ENCODE data around the gene ABLIM1.

Gene ABLIM1

DNA sequence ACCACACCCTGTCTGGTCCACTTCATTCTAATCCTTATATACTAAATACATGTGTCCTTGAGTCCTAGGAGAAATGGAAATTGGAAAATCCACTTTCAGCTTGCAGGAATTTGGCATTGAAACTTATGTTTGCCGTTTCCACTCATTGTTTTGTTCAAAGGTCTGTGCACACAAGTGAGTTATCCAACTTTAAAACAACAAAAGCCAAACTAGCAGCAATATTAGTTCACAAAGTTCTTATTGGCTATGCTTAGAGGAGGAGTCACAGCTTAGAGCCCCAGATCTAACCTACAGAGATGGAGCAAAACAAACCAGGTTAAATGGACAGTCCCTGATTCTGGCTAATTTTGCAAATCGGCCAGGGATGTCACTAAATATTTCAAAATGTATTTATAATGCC is 209.2 kb downstream of the ABLIM1 start:
- DNase-seq (ENCODE audit: low spot score) = no peak

DNA sequence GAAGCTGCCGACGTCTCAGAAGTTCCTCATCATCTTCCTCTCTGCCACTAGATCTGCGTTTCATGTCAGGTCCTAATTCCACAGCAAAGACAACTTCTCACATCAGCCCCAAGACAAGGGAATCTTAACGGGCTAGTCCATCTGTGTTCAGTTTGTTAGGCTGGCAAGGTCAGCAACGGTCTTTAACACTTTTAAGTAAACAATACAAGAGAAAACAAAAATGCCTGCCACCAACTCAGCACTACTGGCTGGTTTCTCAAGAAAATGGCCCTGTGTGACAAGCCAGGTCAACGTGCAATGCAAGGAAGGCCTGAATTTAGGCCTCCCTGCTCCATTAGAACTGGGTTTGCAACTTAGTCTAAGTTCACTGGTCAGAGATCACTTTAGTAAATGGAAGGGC is 212.7 kb downstream of the ABLIM1 start:
- no peak for DNase-seq (ENCODE audit: low spot score)

DNA sequence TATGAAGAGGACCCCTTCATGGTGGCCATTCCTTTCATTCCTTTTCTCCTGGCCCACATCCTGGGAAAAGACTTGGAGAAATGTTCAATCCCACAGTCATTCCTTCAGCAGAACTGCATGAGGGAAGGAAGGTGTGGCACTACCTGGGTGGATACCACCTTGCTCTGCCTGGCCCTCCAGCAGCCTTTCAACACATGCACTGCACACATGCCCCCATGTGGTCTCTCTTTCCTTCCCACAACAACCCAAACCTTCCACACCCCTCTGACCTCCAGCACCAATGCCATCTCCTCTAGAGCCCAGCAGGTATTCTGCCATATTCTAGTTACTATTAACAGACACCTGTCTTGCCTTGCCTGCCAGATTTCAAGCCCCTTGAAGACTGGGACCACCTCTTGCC is 213.3 kb downstream of the ABLIM1 start:
- DNase-seq (ENCODE audit: low spot score) = no peak

DNA sequence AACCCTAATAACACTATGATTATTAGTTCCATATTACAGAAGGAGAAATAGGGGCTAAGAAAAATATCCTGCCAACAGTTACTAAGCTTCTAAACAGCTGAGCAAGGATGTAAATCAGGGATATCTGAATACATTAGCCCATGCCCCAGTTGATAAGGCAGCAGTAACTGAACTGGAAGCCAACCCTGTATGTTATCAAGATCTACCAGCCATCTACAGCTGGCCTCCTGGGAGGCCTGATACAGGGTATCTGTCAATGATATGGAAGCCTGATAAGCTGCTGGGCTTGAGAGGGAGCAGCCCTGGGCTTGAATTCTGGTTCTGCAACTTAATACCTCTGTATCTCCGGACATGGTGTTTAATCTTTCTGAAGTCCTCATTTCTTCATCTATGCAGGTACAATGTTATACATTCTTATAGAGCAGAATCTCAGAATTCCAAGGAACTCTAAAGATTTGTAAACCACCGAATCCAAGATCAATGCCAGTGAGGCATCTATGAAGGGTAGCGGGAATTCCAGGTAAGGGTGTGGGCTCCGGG is 215.9 kb downstream of the ABLIM1 start:
- no peak for DNase-seq (ENCODE audit: low spot score)

DNA sequence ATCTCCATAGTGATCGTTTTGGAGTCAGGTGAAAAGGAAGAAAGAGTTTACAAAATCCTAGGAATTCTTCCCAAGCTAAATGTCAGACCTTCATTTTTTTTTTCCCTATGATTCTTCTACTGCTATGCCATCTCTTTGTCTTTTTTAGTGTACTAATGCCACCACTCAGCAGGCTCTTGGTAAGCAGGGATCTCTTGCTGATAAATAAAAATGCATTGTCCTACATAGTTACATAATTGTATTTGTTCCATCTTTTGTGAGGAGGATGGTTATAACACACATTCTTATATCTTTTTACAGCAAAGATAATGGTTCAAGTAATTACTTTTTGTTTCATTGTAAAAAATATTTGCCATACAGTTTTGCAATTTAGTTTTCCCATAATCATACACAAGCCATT is 217.0 kb downstream of the ABLIM1 start:
- no peak for DNase-seq (ENCODE audit: low spot score)

DNA sequence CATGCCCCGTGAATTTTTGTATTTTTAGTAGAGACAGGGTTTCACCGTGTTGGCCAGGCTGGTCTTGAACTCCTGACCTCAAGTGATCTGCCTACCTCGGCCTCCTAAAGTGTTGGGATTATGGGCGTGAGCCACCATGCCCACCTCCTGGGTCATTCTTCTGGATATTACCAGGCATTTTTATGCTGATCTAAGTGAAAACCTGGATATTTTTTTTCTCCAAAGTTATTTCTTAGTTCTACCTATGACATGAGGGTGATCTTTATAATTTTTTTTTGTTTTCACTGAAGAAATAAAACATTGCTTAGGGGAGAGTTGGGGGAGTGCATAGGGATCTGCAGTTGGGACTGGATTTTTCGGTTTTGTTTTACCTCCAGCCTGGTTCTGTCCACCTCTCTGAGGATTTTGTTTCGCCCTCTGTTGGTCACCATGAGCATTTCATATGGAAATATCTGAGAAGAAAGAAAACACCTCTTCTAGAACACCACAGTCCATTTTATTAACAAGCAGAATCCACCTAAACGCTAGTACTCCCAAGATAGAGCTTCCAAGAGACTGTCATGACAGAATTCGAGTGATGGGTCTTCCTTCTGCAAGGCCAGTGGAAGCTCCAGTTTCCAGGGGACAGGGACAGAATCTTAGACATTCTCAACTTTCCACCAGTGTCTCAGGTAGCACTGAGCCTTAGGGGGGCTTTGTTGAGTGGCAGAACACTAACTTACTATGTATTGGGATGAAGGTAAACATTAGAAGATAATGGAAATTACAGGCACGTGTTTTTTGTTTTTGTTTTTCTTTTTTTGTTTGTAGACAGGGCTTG is 220.4 kb downstream of the ABLIM1 start:
- no peak for DNase-seq (ENCODE audit: low spot score)

DNA sequence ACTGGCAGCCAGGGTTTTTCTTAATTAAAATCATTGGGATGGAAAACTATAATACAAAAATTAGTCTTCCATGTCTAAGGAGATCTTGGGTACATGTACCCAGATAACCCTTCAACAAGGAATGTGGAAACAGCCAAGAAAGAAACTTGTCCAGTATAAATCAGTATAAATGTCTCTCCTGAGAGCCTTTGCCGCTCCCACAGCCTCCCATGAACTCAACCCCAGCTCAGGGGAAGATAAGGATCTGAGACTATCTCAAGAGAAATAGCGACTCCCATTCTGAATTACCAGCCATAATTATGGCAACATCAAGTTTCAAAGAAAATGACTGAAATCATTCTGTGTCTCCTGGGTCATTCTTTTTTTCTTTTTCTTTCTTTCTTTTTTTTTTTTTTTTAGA is 221.1 kb downstream of the ABLIM1 start:
- no peak for DNase-seq (ENCODE audit: low spot score)

DNA sequence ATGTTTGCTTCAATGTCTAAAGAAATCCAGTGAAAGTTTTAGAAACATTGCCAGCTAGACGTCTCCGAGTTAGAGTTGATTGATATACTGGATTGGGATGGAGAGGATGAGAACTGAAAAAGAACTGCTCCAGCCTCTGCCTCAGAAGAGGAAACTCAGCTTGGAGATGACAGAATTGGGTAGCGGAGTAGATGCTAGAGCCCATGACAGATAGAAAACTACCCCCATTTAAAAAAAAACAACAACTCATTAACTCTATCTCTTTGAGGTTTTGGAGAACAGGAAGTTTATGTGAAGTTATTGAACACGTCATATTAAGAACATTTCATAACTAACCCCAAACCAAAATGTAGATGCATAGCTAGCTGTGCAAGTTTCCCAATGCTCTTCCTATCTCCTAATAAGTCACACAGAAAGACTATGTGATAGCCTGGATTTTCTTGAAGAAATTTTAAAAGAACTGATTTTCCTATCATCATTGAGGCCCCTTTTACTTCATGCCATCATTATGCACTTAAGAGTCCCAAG is 225.4 kb downstream of the ABLIM1 start:
- DNase-seq (ENCODE audit: low spot score) = no peak

DNA sequence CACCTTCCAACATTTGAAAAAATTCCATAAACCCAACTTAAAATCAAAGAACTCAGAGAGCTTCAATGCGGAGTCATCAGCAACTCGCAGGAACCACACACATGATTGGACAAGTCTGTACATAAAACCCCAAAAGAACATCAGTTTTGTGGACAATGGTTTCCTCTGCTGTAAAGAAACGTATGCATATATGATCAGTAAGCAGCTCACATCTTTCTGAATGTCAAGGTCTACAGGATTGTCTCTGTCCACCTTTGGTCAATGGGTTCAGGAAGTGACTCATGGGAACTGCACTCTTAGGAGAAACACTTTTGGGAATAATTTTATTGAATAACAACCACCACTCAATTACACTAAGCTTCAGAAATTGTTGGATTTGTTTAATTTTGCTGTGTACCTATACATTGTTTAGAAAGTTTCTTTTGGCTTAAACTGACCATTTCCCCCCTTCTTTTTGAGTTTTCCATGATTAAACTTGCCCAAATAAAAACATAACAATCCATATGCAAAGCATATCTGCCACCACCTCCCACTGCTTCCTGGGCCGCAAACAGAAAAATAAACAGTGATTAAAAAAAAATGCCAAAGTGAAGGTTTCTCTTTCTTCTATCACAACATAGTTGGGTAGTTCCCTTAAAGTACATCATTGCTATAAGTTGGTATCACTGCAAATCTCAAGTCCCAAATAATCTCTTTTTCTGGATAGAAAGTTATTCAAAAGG is 226.5 kb downstream of the ABLIM1 start:
- no peak for DNase-seq (ENCODE audit: low spot score)

DNA sequence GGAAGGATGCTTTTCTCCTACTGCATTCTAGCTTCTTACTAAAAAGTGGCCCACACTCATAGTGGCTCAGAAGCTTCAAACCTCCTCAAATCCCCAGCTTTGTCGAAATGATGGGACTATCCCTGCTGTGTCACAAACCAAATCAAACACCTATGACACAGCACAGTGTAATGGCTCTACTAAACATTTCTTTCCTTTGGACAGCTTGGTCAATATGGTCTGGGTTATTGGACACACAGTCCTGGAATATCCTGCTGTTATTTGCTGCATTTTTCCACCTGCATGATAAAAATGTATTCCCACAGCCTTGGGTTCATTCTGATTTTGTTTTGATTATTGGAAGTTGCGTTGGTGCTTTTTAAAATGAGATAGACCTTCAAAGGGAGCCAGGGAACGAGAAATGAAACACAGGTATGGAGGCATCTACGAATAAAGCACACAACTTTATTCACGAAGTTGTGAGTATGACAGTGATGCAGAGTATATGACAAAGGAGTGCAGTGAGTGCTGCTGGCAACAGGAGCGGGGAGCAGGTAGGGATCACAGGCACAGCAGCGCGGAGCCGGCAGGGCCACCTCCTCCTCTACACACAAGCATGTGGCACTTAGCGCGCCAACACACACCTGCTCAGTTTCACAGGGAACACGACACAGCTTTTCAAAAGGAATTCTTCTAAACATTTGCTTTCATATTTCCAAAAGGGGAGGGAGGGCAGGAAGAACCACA is 227.2 kb downstream of the ABLIM1 start:
- DNase-seq (ENCODE audit: low spot score) = no peak

DNA sequence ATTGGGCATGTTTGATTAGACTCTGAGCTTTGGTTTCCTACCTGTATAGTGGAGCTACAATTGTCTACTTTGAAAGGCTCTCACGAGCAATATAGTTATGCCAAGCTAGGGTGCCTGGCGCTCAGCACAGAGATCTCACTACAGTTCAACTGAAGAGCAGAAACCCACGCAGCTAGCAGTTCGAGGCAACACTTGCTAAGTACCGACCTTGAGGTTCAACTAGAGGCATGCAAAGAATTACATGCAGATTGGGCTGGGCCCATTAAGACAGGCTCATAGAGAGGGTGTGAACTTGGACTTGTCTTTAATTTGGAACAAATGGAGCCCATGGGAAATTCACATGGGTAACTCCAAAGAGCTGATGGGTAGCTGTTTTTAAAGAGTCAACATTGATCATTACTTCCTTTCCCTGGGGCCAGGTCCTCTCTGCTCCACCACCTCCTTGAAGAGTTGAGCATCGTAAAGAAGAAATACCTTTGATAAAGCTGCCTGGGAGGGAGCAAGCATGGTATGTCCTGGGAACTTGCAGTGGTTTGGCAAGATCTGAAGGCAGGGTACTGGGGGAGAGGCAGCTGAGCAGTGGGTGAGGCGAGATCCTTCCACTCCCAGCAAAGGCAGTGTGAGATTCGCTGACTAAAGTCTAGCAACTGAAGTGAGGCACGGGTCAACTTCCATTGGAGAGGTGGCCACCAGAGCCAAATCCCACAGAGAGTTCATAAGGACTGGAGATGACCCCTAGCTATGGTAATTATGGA is 228.3 kb downstream of the ABLIM1 start:
- DNase-seq (ENCODE audit: low spot score) = no peak

DNA sequence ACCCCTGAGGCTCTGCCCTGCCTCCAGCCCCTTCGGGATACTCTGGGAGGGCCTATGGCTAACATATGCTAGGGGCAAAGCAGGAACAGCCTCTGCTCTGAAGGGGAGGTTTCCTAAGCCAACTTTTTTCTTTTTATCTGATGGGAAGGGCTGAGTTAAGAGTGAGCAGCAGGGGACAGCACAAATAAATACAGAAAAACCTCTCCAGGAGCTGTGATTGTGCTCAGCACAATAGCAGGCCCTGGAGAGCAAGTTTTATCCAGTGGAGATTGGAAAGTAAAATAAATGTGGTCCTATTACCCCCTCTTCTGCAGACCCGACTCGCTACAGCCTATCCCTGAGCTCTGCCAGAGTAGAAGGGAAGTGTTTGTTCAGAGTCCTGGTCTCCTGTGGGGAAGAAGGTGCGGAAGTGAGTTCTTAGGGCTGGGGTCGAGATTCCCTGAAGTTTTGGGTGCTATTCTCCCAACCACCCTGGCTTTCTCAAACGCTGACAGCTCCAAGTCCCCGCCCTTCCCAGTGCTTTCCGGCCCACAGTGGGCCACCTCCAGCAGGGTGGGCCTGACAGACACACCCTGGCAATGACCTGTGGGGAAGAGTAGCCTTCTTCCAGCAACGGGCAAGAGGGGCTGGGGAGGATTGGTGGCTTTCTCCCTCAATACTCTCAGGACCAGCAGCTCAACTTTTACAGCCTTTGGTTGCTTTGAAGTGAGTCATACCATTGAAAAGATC is 230.8 kb downstream of the ABLIM1 start:
- DNase-seq (ENCODE audit: low spot score) = no peak

DNA sequence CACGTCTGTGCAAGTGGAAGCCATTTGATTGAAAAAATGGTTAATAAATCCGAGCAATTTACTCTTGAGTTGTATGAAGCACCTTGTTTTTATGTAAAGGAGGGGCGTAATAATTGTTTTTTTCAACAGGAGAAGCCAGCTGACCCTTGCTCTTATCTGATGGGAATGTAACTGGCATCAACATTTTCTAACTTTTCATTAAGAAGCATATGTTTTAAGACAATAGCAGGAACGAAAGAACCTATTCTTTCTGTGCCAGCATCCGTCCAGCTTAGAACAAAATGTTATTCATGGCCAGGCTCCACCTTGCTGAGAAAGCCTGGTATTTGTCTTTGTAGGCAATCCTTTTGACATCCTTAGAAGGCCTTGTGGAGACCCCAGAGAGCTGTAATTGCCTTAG is 231.6 kb downstream of the ABLIM1 start:
- DNase-seq (ENCODE audit: low spot score) = no peak

DNA sequence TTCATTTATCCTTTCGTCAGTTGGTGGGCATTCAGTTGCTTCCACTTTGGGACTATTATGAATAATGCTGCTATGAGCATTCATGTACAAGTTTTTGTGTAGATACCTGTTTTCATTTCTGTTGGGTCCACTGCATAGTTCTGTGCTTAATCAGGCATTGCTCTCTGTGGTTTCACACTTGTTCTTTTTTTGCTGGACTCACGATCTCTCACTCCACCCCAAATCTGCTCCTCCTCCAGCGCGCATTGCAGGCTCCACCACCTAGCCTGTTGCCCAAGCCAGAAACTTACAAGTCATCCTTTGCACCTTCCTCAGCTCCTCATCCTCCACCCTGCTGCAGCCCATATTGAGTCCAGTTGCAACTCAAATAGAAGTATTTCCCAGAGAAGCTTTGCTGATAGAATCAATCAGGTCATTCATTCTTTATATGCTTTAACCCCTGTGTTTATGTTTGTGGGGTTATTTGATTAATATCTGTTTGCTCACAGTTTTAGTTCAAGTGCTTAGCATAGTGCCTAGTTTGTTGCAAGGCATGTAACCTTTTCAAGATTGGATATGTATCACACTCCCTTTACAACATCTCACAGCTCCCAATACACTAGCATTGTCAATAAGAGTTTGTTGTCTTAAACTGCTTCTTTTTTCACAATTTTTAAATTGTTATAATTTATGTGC is 237.1 kb downstream of the ABLIM1 start:
- no peak for DNase-seq (ENCODE audit: low spot score)

DNA sequence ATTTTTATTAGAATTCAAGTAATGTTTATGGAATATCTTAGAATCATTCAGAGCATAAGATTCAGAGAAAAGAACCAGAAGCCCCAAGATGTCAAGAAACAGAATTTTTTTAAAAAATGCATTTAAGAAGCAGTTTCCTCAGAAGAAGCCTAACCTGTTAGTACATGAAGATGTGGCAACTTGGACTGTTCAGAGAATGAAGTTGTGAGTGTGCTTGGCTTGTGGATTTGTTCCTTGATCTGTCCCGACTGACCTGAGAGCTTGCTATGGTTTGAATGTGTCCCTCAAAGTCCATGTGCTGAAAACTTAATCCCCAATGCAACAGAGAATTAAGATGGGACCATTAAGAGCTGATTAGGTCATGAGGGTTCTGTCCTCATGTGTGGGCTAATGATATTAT is 240.0 kb downstream of the ABLIM1 start:
- no peak for DNase-seq (ENCODE audit: low spot score)

DNA sequence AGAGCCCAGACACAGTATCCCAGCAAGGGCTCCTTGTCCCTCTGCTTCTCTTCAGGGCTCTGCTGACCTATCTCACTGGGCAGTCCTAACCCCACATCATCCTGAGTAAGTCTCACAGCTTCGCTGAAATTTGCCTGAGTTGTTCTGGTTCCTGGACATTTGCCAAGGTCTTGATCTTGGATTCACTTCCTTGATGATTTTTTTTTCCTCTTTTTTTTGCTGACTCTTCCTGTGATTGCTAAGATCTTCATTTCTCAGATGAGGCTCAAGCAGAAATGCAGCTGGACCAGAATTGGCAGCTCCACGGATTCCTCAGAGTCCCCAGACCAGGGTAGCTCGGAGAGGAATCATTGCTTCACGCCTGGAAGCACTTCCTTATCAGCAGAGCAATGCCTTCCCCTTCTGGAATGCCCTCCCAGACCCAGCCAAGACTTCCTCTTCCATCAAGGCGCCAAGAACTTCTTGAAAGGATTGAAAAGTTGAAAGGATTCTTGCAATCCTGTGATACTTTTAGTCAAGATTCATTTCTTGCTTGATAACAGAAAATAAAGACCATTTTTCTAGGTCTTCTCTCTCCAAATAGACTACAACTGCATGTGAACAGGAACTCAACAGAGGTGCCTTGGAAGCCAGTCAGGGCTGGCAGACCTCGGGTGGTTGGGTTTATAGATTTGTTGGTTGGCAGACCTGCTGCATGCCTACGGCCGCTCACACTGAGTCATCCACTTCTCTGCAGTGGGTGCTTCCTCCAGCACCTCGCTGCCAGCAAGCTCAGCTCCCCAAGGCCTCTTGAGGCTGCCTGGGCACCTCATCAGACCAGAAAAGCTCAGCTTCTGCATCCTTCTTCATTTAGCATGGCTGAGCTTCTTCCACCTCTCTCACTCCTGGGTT is 244.9 kb downstream of the ABLIM1 start:
- no peak for DNase-seq (ENCODE audit: low spot score)

DNA sequence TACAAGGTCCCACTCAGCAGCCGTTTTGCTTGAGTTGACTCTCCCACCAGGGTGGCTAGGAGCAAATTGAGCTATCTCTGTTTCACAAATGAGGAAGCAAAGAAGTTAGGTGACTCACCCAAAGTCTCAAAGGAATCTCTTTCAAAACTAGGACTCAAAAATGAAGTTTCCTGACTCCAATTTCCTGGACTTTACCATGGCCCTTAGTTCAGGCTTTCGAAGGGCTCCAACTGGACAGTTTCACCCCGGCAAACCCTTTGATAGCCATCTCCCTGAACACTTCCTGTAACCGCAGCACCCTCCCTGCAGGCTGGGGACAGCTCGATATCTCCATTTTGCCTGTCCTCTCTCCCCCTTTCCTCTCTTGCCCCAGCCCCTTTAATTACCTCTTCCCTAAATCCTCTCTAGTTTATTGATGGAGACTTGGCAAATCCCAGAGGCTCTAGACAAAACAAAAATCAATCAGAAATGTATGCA is 249.1 kb downstream of the ABLIM1 start:
- DNase-seq (ENCODE audit: low spot score) = no peak

DNA sequence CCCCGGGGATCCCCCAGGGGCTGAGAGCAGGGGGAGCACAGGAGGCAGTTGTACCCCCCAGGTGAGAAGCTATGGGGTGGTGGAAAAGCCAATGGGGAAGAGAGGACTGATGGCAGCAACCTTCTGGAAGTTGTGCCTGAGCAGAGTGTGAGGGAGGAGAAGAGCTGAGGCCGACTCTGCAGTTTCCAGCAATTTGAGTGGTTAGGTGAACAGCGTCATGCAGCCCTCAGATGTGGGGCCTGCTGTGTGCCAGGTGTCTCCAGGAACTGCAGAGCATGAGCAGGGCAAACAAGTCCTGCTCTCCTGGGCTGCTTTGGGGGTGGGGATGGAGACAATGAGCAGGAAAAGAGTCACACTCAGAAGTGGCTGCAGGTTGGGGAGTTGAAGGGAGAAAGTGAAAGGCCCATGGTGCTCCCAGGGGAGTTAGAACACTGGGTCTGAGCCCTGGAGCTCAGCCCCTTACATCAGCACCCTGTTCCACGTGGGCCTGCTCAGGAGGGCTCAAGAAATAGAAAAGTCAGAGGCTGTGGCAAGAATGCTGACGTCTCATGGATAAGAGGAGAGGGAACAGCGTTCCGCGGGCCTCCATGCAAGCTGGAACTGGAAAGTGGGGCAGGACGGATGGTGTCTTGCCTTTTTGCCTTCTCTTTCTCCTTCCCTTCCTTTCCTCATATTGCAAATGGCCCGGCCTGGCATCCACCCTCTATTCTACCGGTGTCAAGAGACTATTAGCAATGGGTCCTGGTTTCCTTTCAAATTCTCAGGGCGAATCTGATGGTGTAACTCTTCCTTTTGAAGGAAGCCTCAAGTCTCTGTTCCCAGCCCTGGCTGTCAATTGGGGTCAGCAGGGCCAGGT is 249.7 kb downstream of the ABLIM1 start:
- DNase-seq (ENCODE audit: low spot score) = no peak
